HL-60 (cell line): Measurements from ENCODE around the gene SUGP2.
A peak's percentile ranks its signal among the peaks of the same experiment; 100 is the strongest.

Source experiments
- DNase-seq, 2 experiments: peaks; one replicate each; pipeline ENCODE4 v3.0.0-alpha.2; 2010 to 2020; ENCODE audit warnings: low read depth in 1 of 2, low spot score in 1 of 2
- H3K27ac ChIP-seq: fragments of 250-450 bp; sonication (Bioruptor Pico); replicated peaks from 2 replicates; pipeline ENCODE4 v1.5.1; 2020; ENCODE audit warnings: mild to moderate bottlenecking, moderate library complexity
- H3K27me3 ChIP-seq: fragments of 250-450 bp; sonication (Bioruptor Pico); 2 replicates; pipeline ENCODE4 v1.5.1; 2021; ENCODE audit warnings: mild to moderate bottlenecking, moderate library complexity; ENCODE audit not compliant: insufficient read depth, poor library complexity, severe bottlenecking
- H3K4me3 ChIP-seq: replicated peaks from 2 replicates; pipeline ENCODE4 v1.5.1; 2011; ENCODE audit warnings: mild to moderate bottlenecking, control low read depth, low read length; ENCODE audit not compliant: insufficient read depth
- GABPA ChIP-seq: IDR thresholded peaks from 2 replicates; pipeline ENCODE4 v1.6.1; 2012; ENCODE audit warnings: low read depth
- POLR2AphosphoS5 ChIP-seq: IDR thresholded peaks from 2 replicates; pipeline ENCODE4 v1.6.1; 2012; ENCODE audit warnings: low read depth
- SPI1 ChIP-seq: IDR thresholded peaks from 2 replicates; pipeline ENCODE4 v1.6.1; 2012; ENCODE audit warnings: low read depth, mild to moderate bottlenecking, borderline replicate concordance
- TF ChIP-seq, protein P1 (sequence below): IDR thresholded peaks from one replicate; pipeline ENCODE4 v1.5.1; 2011; ENCODE audit warnings: low read length, control low read depth, inconsistent platforms; ENCODE audit not compliant: insufficient read depth
- TF ChIP-seq, protein P2 (sequence below): IDR thresholded peaks from 2 replicates; pipeline ENCODE4 v1.6.1; 2012; ENCODE audit warnings: low read depth; ENCODE audit not compliant: insufficient replicate concordance

Gene SUGP2

DNA sequence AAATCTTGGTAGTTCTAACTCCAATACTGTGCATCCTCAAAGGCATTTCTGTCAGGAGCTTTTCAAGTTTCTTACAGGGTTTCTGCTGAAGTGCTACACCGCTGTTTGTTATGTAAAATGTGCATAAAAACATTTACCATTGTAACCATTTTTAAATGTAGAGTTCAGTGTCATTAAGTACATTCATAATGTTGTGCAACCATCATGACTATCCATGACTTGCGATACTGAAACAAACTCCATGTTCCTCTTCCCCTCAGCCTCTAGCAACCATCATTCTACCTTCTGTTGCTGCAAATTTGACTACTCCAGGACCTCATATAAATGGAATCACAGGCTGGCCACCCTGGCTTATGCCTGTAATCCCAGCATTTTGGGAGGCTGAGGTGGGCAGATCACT lies 16.1 kb upstream of the SUGP2 start:
- H3K27ac ChIP-seq = no peak overlapping the region
- TF ChIP-seq POLR2AphosphoS5 = no peak
- TF ChIP-seq, protein P1, sequence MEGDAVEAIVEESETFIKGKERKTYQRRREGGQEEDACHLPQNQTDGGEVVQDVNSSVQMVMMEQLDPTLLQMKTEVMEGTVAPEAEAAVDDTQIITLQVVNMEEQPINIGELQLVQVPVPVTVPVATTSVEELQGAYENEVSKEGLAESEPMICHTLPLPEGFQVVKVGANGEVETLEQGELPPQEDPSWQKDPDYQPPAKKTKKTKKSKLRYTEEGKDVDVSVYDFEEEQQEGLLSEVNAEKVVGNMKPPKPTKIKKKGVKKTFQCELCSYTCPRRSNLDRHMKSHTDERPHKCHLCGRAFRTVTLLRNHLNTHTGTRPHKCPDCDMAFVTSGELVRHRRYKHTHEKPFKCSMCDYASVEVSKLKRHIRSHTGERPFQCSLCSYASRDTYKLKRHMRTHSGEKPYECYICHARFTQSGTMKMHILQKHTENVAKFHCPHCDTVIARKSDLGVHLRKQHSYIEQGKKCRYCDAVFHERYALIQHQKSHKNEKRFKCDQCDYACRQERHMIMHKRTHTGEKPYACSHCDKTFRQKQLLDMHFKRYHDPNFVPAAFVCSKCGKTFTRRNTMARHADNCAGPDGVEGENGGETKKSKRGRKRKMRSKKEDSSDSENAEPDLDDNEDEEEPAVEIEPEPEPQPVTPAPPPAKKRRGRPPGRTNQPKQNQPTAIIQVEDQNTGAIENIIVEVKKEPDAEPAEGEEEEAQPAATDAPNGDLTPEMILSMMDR = no peak
- TF ChIP-seq, protein P2, sequence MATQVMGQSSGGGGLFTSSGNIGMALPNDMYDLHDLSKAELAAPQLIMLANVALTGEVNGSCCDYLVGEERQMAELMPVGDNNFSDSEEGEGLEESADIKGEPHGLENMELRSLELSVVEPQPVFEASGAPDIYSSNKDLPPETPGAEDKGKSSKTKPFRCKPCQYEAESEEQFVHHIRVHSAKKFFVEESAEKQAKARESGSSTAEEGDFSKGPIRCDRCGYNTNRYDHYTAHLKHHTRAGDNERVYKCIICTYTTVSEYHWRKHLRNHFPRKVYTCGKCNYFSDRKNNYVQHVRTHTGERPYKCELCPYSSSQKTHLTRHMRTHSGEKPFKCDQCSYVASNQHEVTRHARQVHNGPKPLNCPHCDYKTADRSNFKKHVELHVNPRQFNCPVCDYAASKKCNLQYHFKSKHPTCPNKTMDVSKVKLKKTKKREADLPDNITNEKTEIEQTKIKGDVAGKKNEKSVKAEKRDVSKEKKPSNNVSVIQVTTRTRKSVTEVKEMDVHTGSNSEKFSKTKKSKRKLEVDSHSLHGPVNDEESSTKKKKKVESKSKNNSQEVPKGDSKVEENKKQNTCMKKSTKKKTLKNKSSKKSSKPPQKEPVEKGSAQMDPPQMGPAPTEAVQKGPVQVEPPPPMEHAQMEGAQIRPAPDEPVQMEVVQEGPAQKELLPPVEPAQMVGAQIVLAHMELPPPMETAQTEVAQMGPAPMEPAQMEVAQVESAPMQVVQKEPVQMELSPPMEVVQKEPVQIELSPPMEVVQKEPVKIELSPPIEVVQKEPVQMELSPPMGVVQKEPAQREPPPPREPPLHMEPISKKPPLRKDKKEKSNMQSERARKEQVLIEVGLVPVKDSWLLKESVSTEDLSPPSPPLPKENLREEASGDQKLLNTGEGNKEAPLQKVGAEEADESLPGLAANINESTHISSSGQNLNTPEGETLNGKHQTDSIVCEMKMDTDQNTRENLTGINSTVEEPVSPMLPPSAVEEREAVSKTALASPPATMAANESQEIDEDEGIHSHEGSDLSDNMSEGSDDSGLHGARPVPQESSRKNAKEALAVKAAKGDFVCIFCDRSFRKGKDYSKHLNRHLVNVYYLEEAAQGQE = no peak
- TF ChIP-seq SPI1 = no peak
- TF ChIP-seq GABPA = no peak
- no peak overlapping the region for H3K4me3 ChIP-seq
- peak; percentile 19 to 50 for DNase-seq
- H3K27me3 ChIP-seq = no peaks in the 10 kb centered on the region

GRCh38 chr19:19043881-19044280 lies 10.6 kb upstream of the SUGP2 start:
- H3K4me3 ChIP-seq = no peak overlapping the region
- H3K27ac ChIP-seq = no peak overlapping the region
- no peak for TF ChIP-seq POLR2AphosphoS5
- no peak for TF ChIP-seq SPI1
- TF ChIP-seq GABPA = no peak
- TF ChIP-seq, protein P2 = no peak
- no peak for DNase-seq
- no peaks in the 10 kb centered on the region for H3K27me3 ChIP-seq

DNA sequence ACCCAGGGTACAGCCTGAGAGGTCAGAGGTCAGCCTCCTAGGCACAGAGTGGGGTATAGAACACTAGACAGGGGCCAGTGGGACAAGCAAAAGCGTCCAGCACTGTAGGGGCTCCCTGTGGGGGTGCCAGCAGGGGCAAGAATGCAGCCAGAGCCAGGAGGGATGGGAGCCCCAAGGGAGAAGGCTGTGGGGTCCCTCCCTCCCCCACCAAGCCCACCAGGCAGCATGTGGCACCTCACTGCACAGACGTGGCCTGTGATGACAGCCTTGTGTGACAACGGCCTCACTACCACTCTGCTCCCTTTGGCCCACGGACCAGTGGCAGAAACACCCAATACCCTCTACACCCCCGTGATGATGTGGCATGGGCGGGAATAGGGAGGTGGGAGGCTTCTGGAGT lies 10.2 kb upstream of the SUGP2 start:
- no peaks in the 10 kb centered on the region for H3K27me3 ChIP-seq
- DNase-seq = no peak
- no peak overlapping the region for H3K4me3 ChIP-seq
- no peak overlapping the region for H3K27ac ChIP-seq
- no peak for TF ChIP-seq POLR2AphosphoS5
- no peak for TF ChIP-seq GABPA
- TF ChIP-seq, protein P2 = no peak
- TF ChIP-seq, protein P1 = no peak
- no peak for TF ChIP-seq SPI1
